Spleen (tissue), 7 donors: ENCODE data around the gene GAPDHS.

ENCODE experiments used
- POLR2A ChIP-seq, 3 donors: fragments of 450-650 bp; IDR thresholded peaks; one replicate each; pipeline ENCODE4 v1.5.1; 2017; ENCODE audit warnings: antibody characterized with exemption in 3 of 3, mild to moderate bottlenecking in 1 of 3
- POLR2AphosphoS5 ChIP-seq, 3 donors: sonication (generic); formaldehyde crosslinking; IDR thresholded peaks; one replicate each; pipeline ENCODE4 v1.5.1; 2017; ENCODE audit warnings: antibody characterized with exemption in 3 of 3
- TF ChIP-seq, protein P1 (sequence below), 11 experiments: fragments of 200-600 bp in 7 of 11; fragments of 450-650 bp in 4 of 11; sonication (generic) in 4 of 11; IDR thresholded peaks in 8 of 11; conservative IDR thresholded peaks in 3 of 11; 1 replicate in 7 of 11; 2 replicates in 4 of 11; pipeline versions ENCODE4 v1.4.0 to v1.8.0; 2016 to 2021; ENCODE audit warnings: antibody characterized with exemption in 11 of 11, inconsistent platforms in 4 of 11, mild to moderate bottlenecking in 1 of 11
- donor health status: DM: no; HTN: no; CAD: no; lungs with moderate emphysema.
- donor health status: DM: no; HTN: no; CAD: no.
- donor health status: DM: no; HTN: no; CAD: no.

GRCh38 chr19:35498984-35499527 is 34.2 kb upstream of the GAPDHS start:
- TF ChIP-seq, protein P1, sequence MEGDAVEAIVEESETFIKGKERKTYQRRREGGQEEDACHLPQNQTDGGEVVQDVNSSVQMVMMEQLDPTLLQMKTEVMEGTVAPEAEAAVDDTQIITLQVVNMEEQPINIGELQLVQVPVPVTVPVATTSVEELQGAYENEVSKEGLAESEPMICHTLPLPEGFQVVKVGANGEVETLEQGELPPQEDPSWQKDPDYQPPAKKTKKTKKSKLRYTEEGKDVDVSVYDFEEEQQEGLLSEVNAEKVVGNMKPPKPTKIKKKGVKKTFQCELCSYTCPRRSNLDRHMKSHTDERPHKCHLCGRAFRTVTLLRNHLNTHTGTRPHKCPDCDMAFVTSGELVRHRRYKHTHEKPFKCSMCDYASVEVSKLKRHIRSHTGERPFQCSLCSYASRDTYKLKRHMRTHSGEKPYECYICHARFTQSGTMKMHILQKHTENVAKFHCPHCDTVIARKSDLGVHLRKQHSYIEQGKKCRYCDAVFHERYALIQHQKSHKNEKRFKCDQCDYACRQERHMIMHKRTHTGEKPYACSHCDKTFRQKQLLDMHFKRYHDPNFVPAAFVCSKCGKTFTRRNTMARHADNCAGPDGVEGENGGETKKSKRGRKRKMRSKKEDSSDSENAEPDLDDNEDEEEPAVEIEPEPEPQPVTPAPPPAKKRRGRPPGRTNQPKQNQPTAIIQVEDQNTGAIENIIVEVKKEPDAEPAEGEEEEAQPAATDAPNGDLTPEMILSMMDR (IDR thresholded peaks at IDR 0.05 in 8 of 11, conservative IDR thresholded peaks at IDR 0.05 in 3 of 11) = no peak
- TF ChIP-seq POLR2A (IDR thresholded peaks at IDR 0.05) (no peak), POLR2AphosphoS5 (IDR thresholded peaks at IDR 0.05) (no peak)
